HG03378 (cell line): Measurements from ENCODE around the gene MRGPRF.
A peak's percentile ranks its signal among the peaks of the same experiment; 100 is the strongest.

Experiments
- ATAC-seq: cut with Tn5 transposase; IDR thresholded peaks from one replicate; pipeline ENCODE4 v1.9.1; 2021; ENCODE audit warnings: mild to moderate bottlenecking, moderate library complexity; ENCODE audit not compliant: unreplicated experiment

The MRGPRF gene

GRCh38 chr11:69013009-69013951 is at the start of gene MRGPRF:
Gene MRGPRF, minus strand, starts transcription at chr11:69013246. Its CDS starts 3,345 bp downstream, at chr11:69009901.
- ATAC-seq = no peak

DNA sequence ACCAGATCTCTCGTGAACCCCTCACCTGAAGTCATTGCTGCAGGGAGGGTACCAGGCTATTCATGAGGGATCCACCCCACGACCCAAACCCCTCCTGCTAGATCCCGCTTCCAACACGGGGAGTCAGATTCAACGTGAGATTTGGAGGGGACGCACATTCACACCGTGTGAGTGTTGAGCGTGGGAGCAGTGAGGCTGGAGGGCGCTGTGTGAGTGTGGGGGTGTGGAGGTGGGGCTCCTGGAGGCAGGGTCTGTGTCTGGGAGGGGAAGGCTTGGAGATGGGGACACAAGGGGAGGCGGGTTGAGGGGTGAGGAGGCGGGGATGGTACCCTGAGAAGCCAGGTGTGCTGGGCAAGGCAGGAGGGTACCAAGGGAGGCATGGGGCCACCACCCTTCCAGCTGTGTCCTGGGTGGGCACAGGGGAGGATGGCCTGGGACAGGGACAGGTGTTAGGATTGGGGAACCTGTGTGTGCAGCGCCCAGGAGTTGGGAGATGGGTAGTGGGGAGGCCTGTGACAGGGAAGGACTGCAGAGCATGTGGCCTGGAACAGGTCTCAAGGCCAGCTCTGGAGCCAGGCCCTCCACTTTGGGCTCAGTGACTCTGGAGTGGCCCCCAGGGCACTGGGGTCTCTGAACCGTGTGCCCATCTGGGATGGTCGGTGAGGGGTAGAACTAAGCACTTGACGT is 49.3 kb upstream of the MRGPRF start:
- ATAC-seq = no peak

- ATAC-seq = no peak
Observed at GRCh38 chr11:69061713-69062053, 48.6 kb upstream of the MRGPRF start.

GRCh38 chr11:69060806-69061712 is 48.0 kb upstream of the MRGPRF start:
- no peak for ATAC-seq

DNA sequence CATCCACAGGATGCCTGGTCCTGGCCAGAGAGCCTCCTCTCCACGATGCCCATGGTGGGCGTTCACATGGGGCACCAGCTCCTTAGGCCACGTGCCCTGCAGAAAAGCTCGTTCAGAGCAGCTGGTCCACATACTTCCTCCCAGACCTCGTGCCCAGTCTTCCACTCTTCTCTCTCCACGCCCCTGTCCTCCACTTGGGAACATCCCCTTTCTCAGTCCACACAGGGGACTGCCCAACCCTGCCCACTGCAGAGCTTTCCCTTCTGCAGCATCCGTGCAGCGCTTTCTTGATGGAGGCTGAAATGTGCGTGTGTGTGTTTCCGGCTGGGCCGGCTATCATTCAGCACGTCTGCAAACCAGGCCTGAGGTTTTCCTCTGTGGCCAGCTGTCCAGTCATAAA is 46.9 kb upstream of the MRGPRF start:
- no peak for ATAC-seq

DNA sequence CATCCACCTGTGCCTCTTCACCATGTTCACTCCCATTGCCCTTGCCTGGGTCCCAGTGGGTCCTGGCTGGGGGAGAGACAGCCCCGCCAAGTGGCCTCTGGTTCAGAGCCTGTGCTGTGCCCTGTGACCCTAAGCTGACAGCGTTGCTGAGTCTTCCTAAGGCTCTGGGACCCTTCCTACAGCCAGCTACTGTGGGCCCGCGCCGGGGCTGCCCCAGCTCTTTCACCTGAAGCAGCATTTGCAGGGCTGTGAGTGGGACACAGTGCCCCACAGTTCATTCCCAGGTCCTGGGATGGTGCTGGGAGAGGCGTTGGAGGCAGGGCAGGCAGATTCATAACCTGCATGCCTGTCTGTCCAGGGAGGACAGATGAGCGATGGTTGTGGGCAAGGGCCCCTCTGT is 46.4 kb upstream of the MRGPRF start:
- no peak for ATAC-seq

DNA sequence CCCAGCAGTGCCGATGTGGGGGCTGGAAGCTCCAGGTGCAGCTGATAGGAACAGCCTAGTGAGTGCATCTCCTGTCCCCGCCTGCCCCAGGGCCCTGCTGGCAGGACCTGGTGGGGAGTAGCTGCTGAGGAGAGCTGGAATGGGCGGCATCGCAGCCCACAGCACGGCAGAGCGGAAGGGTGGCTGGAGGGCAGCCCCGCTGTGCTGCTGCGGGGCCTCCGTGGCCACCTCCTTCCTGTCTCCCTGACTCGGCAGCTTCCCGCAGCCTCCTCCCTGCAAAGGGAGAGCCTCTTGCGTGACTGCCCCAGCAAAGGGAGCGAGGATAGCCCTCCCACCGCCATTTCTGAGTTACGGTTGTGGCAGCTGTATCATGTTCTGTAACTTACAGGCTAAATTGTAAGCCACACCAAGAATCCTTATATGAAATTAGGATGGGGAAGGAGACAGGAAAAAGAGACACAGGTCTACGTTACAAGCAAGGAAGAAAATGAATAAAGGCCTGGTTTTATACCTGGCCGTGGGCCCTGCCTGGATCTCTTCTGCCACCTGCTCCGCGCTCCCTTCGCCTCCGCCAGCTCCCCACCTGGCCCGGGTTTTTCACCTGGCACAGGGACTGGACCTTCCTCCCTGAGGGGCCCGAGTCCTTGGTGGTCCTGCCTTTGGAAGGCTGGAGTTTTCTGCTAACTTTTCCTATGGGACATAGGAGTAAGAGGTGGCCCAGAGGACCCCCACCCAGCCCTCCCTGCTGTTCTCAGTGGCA is 45.6 kb upstream of the MRGPRF start:
- no peak for ATAC-seq

DNA sequence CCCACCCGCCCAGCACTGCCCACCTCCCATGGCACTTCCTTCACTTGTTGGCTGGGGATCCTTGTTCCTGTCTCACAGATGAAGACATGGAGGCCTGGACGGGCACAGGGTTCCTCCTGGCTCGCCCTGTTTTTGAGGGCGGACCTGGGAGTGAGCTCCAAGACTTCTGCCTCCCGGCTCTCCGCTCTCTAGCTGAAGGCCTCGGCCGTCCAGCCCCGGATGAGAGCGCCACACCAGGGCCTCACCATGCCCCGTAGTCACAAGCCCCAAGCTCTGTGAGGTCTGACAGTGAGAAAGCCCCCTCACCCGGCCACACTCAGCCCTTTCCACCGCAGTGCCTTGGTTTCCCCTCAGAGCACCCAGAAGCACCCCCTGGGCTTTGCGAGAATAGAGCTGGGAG is 44.8 kb upstream of the MRGPRF start:
- ATAC-seq = no peak

GRCh38 chr11:69057236-69057635 is 44.2 kb upstream of the MRGPRF start:
- no peak for ATAC-seq

GRCh38 chr11:69055598-69056516 is 42.8 kb upstream of the MRGPRF start:
- peak; percentile 78 for ATAC-seq

- no peak for ATAC-seq
Observed at GRCh38 chr11:69055212-69055586, 42.2 kb upstream of the MRGPRF start.

DNA sequence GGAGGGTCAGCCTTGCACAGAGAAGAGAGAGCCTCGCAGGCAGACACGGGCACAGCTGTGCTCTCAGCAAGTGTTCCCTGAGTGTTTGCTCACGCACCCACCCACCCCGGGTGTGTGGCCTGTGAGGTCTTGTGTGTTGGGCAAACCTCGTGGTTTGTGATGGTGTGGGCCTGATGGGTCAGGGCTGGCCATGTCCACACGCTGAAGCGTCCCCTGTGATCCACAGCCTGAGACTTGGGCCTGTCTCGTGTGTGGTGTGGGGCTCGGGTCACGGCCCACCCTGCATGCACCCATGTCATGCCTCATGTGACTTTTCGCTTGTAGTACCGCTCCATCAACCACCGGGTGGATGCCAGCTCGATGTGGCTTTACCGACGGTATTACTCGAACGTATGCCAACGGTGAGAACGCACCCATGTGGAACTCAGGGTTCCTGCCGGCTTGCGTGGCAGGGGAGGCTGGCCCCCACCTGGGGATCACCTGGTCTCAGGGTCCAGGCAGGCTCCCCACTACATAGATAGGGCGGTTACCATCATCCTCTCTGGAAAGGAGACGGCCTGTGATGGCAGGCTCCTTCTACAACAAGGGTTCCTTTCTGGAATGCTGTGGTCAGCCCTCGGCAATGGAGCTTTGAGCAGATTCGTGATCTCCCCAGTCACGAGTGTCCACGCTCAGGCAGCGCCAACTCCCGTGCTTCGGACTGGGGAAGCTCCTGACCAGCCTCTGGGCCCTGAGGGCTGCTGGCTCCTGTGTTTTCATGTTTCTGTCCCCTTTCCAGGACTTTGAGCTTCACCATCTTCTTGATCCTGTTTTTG is 41.6 kb upstream of the MRGPRF start:
- ATAC-seq = no peak

- ATAC-seq = no peak
Observed at GRCh38 chr11:69053546-69054396, 40.7 kb upstream of the MRGPRF start.

GRCh38 chr11:69053169-69053477 is 40.1 kb upstream of the MRGPRF start:
- ATAC-seq = no peak

DNA sequence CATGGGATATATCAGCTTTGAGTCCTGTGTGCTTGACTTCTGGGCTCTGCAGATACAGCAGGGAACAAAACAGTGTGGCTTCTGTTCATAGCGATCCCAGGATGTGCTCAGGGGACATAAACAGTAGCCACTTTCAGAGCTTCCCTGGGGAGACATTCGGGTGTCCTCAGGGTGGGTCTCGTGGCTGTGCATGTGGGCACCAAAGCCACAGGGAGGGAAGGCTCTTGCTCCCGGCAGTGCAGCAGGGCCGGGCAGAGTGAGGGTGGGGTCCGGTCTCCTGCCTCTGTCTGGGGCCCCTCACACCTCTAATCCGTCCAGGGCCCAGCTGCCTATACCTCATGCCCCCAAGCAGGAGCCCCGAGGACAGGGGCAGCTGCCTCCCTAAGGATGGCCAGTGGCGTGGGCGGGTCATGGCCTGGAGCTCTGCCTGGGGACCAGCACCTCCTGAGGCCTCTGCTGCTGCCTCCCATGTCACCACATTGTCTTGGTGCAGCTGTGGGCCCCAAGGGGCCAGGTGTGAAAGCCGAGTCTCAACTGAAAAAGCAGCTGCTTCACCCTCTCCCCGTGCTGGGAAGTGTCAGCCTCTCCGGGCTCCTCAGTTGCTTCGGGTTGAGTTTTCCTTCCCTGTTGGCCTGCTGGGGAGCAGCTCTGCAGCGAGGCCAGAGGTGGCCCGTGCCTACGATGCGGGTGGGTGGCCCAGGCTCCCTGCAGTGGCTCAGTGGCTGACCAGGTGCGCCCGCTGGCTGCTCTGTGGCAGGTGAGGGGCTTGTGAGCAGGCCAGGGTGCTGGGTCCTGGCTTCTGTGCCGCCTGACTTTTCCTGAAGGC is 39.5 kb upstream of the MRGPRF start:
- ATAC-seq = no peak

DNA sequence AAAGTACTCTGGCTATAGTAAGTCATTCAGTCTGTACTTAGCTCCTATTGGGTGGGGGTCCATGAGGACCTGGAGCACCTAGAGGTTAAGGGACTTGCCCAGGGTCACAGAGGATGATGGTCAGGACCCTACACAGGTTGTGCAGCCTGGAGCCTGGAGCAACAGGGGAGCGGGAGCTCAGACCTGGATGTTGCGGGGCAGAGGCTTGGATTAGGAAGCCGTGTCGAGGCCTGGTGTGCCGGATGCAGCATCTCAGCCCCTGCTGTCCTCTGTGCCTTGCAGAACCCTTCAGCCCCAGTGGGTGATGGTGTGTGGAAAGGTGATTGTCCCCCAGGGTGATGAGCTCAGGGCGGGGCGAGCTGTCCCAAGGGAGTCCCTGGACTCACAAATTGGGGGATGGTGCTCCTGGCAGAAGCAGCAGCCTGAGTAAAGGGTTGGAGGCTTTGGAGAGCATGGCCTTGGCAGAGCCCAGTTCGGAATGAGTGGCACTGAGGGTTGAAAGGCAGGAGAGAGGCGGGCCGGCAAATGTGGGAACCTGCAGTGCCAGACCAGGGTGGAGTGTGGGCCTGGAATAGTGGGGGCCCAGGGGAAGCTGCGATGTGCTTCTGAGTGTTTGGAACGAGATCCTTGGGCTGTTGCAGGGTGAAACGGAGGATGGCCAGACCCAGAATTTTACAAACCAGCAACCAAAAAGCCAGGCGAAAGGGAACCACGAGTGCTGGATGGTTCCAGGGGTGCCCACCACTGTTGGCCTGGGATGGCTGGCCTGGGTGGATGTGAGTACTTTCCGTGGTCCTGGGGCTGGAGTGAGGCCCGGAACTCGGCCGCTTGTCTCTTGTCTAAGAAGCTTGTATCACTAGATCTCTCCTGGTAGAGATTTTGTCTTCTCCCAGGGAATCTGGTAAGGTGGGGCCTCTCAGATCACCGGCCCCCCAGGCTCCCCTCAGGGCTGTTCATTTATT is 38.6 kb upstream of the MRGPRF start:
- ATAC-seq = no peak
